ENCODE data around the gene MAGT1. TPM values are rescaled to one million over a fixed set of nuclear protein-coding genes. Genes with fewer than 3 reads are reported as not detected.
"Not testable (repeated sequence)": the region's sequence is repeated elsewhere in the genome, so short reads cannot be mapped to it uniquely, and the experiment has no call there.

Gene MAGT1
- total and polyA plus RNA-seq, 2 of the 4 experiments (the other 2 are of a cell fraction) = 27.3 to 74.7 TPM

GRCh38 chrX:77919370-77919769 is 24.1 kb upstream of the MAGT1 start:
- H3K9me3 ChIP-seq (ENCODE audit: control insufficient read depth, insufficient read depth, low read length); H4K91ac ChIP-seq (ENCODE audit: insufficient read depth, low read depth, low read length); dilution Hi-C loops (cut with HindIII; ENCODE audit: low sequenced_read_pairs, unreplicated experiment); H3K36me3 ChIP-seq (ENCODE audit: control insufficient read depth, insufficient read depth, low read length); DNase-seq; H3K27ac ChIP-seq (ENCODE audit: insufficient read depth, low read length); H3K4me2 ChIP-seq (ENCODE audit: low read depth, low read length); H4K20me1 ChIP-seq (ENCODE audit: insufficient read depth, low read length); ATAC-seq (ENCODE audit: low read depth); H2AK9ac ChIP-seq (replicated peaks; ENCODE audit: low read depth, low read length, poor library complexity); H3K9ac ChIP-seq (ENCODE audit: low read depth, low read length); H4K5ac ChIP-seq (ENCODE audit: low read depth, low read length); H3K23ac ChIP-seq (ENCODE audit: low read depth, low read length); H4K8ac ChIP-seq (ENCODE audit: low read depth in 2 of 2, low read length in 2 of 2); H3K18ac ChIP-seq (ENCODE audit: low read depth, low read length); H3K56ac ChIP-seq (ENCODE audit: extremely low read depth, insufficient read depth, low read length); H3K9me1 ChIP-seq (ENCODE audit: insufficient read depth, low read length); H3K79me1 ChIP-seq (ENCODE audit: low read depth in 1 of 2, low read length in 2 of 2); H3K4ac ChIP-seq (ENCODE audit: low read depth, low read length); POLR2A ChIA-PET (ENCODE audit: unreplicated experiment); H2BK5ac ChIP-seq (ENCODE audit: low read depth, low read length, poor library complexity, severe bottlenecking); H2AFZ ChIP-seq (replicated peaks; ENCODE audit: low read length, poor library complexity); H2AK5ac ChIP-seq (ENCODE audit: low read depth, low read length); H3K4me1 ChIP-seq (ENCODE audit: control insufficient read depth, insufficient read depth, low read length); CTCF ChIA-PET; H3K14ac ChIP-seq (replicated peaks; ENCODE audit: low read depth, low read length); H2BK20ac ChIP-seq (ENCODE audit: low read depth, low read length); H3K4me3 ChIP-seq (ENCODE audit: insufficient read depth, low read depth, low read length); H2BK15ac ChIP-seq (ENCODE audit: low read depth, low read length); H3K27me3 ChIP-seq (ENCODE audit: control insufficient read depth, insufficient read depth, low read length); BruUV-seq (replicated peaks); intact Hi-C loops (cut with micrococcal nuclease); H2BK120ac ChIP-seq (ENCODE audit: low read depth, low read length): not testable (repeated sequence)
- in situ Hi-C loops (cut with MboI; ENCODE audit: low sequenced_read_pairs) = loop anchor here (10.0 kb wide), 1 partner anchor 95 kb away; no protein-coding TSS in a partner anchor
- 67% methylated on average over 3 of the region's 6 CpGs; no CpG with 5 or more reads in 1 of the 2 experiments for WGBS, 2 experiments (ENCODE audit: extremely low coverage in 2 of 2, insufficient read length in 1 of 2)

All from IMR-90 (cell line).